Endothelial cell of umbilical vein (primary cell): ENCODE data around the gene FMNL2. TPM values are rescaled to one million over a fixed set of nuclear protein-coding genes. Genes with fewer than 3 reads are reported as not detected.

ENCODE experiments used
- BruUV-seq: library from RNA; stranded (reverse); fragments of 400-500 nt; replicated peaks from 2 replicates; lab custom pipeline; 2021; lab: Mats Ljungman, UMichigan
- CTCF ChIA-PET: fragments of 300-600, 350-600 bp; sonication (Branson Sonifier 250); formaldehyde crosslinking; loops from one replicate; lab custom pipeline; 2021; ENCODE audit warnings: antibody characterized with exemption, inconsistent platforms; lab: Charles Lee
- POLR2A ChIA-PET: fragments of 300-600, 350-600 bp; sonication (Branson Sonifier 250); formaldehyde crosslinking; loops from one replicate; lab custom pipeline; 2021; ENCODE audit warnings: antibody characterized with exemption, inconsistent platforms; lab: Charles Lee
- DNase-seq: peaks from one replicate; pipeline ENCODE4 v3.0.0-alpha.2; 2011; ENCODE audit warnings: low read depth, low spot score
- FAIRE-seq: peaks from 2 replicates; lab custom pipeline; 2011; peaks lifted over from hg19 to GRCh38; lab: Jason Lieb, UNC
- H2AFZ ChIP-seq: 2 replicates; pipeline ENCODE4 v1.6.0; 2012; ENCODE audit warnings: low read depth, low read length, control low read depth, inconsistent platforms
- H3K27ac ChIP-seq: 2 replicates; pipeline ENCODE4 v1.5.1; 2011; ENCODE audit warnings: low read depth, mild to moderate bottlenecking, control low read depth, low read length, moderate library complexity; ENCODE audit not compliant: insufficient read depth
- H3K27me3 ChIP-seq, 2 experiments: 2 replicates each; pipeline versions ENCODE4 v1.6.0 to v1.6.1; 2011; ENCODE audit warnings: low read length in 2 of 2, mixed read lengths in 1 of 2; ENCODE audit not compliant: control insufficient read depth in 2 of 2, insufficient read depth in 2 of 2
- H3K36me3 ChIP-seq, 2 experiments: 2 replicates in 1 of 2; 3 replicates in 1 of 2; pipeline ENCODE4 v1.5.1; 2011; ENCODE audit warnings: low read length in 2 of 2, mild to moderate bottlenecking in 1 of 2, moderate library complexity in 1 of 2; ENCODE audit not compliant: control insufficient read depth in 2 of 2, insufficient read depth in 2 of 2; ENCODE audit errors: extremely low read depth in 1 of 2
- H3K4me1 ChIP-seq: 3 replicates; pipeline ENCODE4 v1.5.1; 2011; ENCODE audit warnings: mild to moderate bottlenecking, low read length; ENCODE audit not compliant: control insufficient read depth, insufficient read depth; ENCODE audit errors: extremely low read depth
- H3K4me2 ChIP-seq: 2 replicates; pipeline ENCODE4 v1.6.1; 2011; ENCODE audit warnings: low read length, control low read depth, mixed read lengths; ENCODE audit not compliant: insufficient read depth
- H3K4me3 ChIP-seq, 3 experiments: fragments of 200-600 bp in 1 of 3; sonication (generic), shearing (Covaris generic) in 1 of 3; replicated peaks in 1 of 3; 2 replicates each; pipeline ENCODE4 v1.5.1; 2011 to 2016; ENCODE audit warnings: control low read depth in 3 of 3, low read length in 3 of 3, mild to moderate bottlenecking in 2 of 3, inconsistent platforms in 1 of 3, low read depth in 1 of 3, moderate library complexity in 1 of 3; ENCODE audit not compliant: insufficient read depth in 1 of 3
- H3K79me2 ChIP-seq: 2 replicates; pipeline ENCODE4 v1.6.0; 2012; ENCODE audit warnings: low read length, inconsistent platforms; ENCODE audit not compliant: control insufficient read depth, insufficient read depth
- H3K9ac ChIP-seq: replicated peaks from 2 replicates; pipeline ENCODE3; 2011; ENCODE audit warnings: low read length, control low read depth; ENCODE audit not compliant: insufficient read depth; ENCODE audit errors: extremely low read depth
- H3K9me1 ChIP-seq: replicated peaks from 3 replicates; pipeline ENCODE4 v1.6.0; 2011; ENCODE audit warnings: mild to moderate bottlenecking, low read length; ENCODE audit not compliant: control insufficient read depth, insufficient read depth; ENCODE audit errors: extremely low read depth
- H3K9me3 ChIP-seq: replicated peaks from 2 replicates; pipeline ENCODE4 v1.5.1; 2012; ENCODE audit warnings: low read length, inconsistent platforms; ENCODE audit not compliant: control insufficient read depth, insufficient read depth
- H4K20me1 ChIP-seq: replicated peaks from 2 replicates; pipeline ENCODE3; 2011; ENCODE audit warnings: mild to moderate bottlenecking, low read length; ENCODE audit not compliant: control insufficient read depth, insufficient read depth; ENCODE audit errors: extremely low read depth
- EZH2 ChIP-seq: IDR thresholded peaks from 2 replicates; pipeline ENCODE4 v1.6.1; 2012; ENCODE audit warnings: borderline replicate concordance, low read depth, mild to moderate bottlenecking, moderate library complexity, low read length, inconsistent platforms; ENCODE audit not compliant: severe bottlenecking
- GATA2 ChIP-seq: IDR thresholded peaks from 2 replicates; pipeline ENCODE4 v1.7.0; 2011; ENCODE audit warnings: low read depth, mild to moderate bottlenecking, moderate library complexity, mixed read lengths, low read length; ENCODE audit not compliant: insufficient read length, insufficient read depth
- JUN ChIP-seq: IDR thresholded peaks from 2 replicates; pipeline ENCODE4 v1.6.1; 2011; ENCODE audit warnings: borderline replicate concordance, low read depth; ENCODE audit not compliant: insufficient read length, insufficient read depth
- MYC ChIP-seq: IDR thresholded peaks from one replicate; pipeline ENCODE4 v1.6.1; 2011; ENCODE audit warnings: mild to moderate bottlenecking, low read depth, low read length
- POLR2A ChIP-seq: IDR thresholded peaks from 2 replicates; pipeline ENCODE4 v1.6.1; 2012; ENCODE audit warnings: low read depth, mild to moderate bottlenecking, control low read depth, low read length
- POLR2AphosphoS5 ChIP-seq: IDR thresholded peaks from 2 replicates; pipeline ENCODE4 v1.6.1; 2012; ENCODE audit warnings: low read depth, mild to moderate bottlenecking, control low read depth, low read length, moderate library complexity; ENCODE audit not compliant: insufficient read depth
- dilution Hi-C: fragments of 300-500 bp; cut with MboI; formaldehyde crosslinking; loops from one replicate; pipeline ENCODE4 v1.15.0; 2019; ENCODE audit warnings: low sequenced_read_pairs; ENCODE audit not compliant: extremely low pct_ligation_motif_present
- intact Hi-C: fragments of 100-400 bp; cut with micrococcal nuclease; formaldehyde crosslinking; loops from one replicate; pipeline ENCODE4 v1.10.0; 2022
- polyA plus RNA-seq, 4 experiments: library from polyadenylated mRNA; depleted of rRNA in 3 of 4; stranded (reverse) in 3 of 4; unstranded in 1 of 4; fragments of >200 nt; gene quantifications; 2 replicates each; pipeline versions ENCODE4 v1.2.1 to v1.2.3, GENCODE V29; 2011 to 2012; ENCODE audit warnings: missing spikeins in 1 of 4
- total RNA-seq: library from RNA; stranded (reverse); gene quantifications from 2 replicates; pipeline ENCODE4 v1.2.3, GENCODE V29; 2021
- TF ChIP-seq, protein P1 (sequence below), 2 donors: IDR thresholded peaks; 1 replicate in 1 of 2; 2 replicates in 1 of 2; pipeline ENCODE4 v1.5.1; 2011; ENCODE audit warnings: low read length in 2 of 2, mild to moderate bottlenecking in 2 of 2, moderate library complexity in 2 of 2, control low read depth in 1 of 2, inconsistent platforms in 1 of 2, low read depth in 1 of 2; ENCODE audit not compliant: insufficient read depth in 1 of 2; ENCODE audit errors: extremely low read depth in 1 of 2
- TF ChIP-seq, protein P2 (sequence below): IDR thresholded peaks from 2 replicates; pipeline ENCODE4 v1.6.1; 2011; ENCODE audit not compliant: insufficient read depth, insufficient read length

Gene FMNL2
- total and polyA plus RNA-seq, 2 donors (not counting 3 experiments of a cell fraction or from before 2014, with no cell fraction given): 8.3 to 28.0 TPM

DNA sequence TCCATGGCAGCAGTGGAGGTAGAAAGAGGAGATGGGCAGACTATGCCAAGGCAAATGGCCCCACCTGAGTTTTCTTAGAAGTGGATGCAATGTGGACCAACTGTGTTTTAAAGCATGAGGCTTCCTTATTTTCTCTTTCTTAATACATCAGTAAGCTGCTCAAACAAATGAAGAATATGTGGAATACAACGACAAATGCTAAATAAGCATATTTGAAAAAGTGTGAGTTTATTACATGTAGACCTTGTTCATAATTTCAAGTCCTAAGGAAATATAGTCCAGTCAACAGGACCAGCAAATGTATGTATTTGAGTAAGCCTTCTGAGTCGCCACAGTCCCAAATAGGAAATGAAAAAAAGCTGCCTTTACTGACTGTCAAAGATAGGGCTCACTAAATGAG, 204.4 kb downstream of the FMNL2 start:
- no peak for TF ChIP-seq MYC
- TF ChIP-seq POLR2AphosphoS5: no peak
- no peak for TF ChIP-seq GATA2
- no peak for TF ChIP-seq EZH2
- TF ChIP-seq, protein P1, sequence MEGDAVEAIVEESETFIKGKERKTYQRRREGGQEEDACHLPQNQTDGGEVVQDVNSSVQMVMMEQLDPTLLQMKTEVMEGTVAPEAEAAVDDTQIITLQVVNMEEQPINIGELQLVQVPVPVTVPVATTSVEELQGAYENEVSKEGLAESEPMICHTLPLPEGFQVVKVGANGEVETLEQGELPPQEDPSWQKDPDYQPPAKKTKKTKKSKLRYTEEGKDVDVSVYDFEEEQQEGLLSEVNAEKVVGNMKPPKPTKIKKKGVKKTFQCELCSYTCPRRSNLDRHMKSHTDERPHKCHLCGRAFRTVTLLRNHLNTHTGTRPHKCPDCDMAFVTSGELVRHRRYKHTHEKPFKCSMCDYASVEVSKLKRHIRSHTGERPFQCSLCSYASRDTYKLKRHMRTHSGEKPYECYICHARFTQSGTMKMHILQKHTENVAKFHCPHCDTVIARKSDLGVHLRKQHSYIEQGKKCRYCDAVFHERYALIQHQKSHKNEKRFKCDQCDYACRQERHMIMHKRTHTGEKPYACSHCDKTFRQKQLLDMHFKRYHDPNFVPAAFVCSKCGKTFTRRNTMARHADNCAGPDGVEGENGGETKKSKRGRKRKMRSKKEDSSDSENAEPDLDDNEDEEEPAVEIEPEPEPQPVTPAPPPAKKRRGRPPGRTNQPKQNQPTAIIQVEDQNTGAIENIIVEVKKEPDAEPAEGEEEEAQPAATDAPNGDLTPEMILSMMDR (IDR thresholded peaks at IDR 0.05; ENCODE audit: extremely low read depth in 1 of 2, insufficient read depth in 1 of 2, low read depth in 1 of 2, low read length in 2 of 2): no peak
- TF ChIP-seq, protein P2, sequence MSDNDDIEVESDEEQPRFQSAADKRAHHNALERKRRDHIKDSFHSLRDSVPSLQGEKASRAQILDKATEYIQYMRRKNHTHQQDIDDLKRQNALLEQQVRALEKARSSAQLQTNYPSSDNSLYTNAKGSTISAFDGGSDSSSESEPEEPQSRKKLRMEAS: no peak
- TF ChIP-seq POLR2A: no peak
- TF ChIP-seq JUN: no peak
- H4K20me1 ChIP-seq: no peaks in the 10 kb centered on the region
- CTCF ChIA-PET: interaction anchor here (1.4 kb wide), 1 partner anchor 14 kb away, joined by 4 read pairs; no protein-coding TSS in a partner anchor
- H3K4me2 ChIP-seq: no peak overlapping the region
- FAIRE-seq (no peak), DNase-seq (no peak)
- H3K4me3 ChIP-seq: no peak overlapping the region
- no peaks in the 10 kb centered on the region for H3K36me3 ChIP-seq
- no peak overlapping the region for H2AFZ ChIP-seq
- H3K9me3 ChIP-seq: no peaks in the 10 kb centered on the region
- H3K9ac ChIP-seq: no peak overlapping the region
- H3K4me1 ChIP-seq: peaks cover 20% of the 10 kb centered on the region
- H3K9me1 ChIP-seq: no peaks in the 10 kb centered on the region
- dilution Hi-C loops: no loop called here
- POLR2A ChIA-PET: interaction anchor here (1.1 kb wide), 1 partner anchor 42 kb away, joined by 3 read pairs; no protein-coding TSS in a partner anchor
- no peaks in the 10 kb centered on the region for H3K27me3 ChIP-seq
- intact Hi-C loops: no loop called here
- no peak overlapping the region for H3K27ac ChIP-seq
- no TSS peak for BruUV-seq
- H3K79me2 ChIP-seq: no peaks in the 10 kb centered on the region
